ENCODE data around the gene DGKI.

DNA sequence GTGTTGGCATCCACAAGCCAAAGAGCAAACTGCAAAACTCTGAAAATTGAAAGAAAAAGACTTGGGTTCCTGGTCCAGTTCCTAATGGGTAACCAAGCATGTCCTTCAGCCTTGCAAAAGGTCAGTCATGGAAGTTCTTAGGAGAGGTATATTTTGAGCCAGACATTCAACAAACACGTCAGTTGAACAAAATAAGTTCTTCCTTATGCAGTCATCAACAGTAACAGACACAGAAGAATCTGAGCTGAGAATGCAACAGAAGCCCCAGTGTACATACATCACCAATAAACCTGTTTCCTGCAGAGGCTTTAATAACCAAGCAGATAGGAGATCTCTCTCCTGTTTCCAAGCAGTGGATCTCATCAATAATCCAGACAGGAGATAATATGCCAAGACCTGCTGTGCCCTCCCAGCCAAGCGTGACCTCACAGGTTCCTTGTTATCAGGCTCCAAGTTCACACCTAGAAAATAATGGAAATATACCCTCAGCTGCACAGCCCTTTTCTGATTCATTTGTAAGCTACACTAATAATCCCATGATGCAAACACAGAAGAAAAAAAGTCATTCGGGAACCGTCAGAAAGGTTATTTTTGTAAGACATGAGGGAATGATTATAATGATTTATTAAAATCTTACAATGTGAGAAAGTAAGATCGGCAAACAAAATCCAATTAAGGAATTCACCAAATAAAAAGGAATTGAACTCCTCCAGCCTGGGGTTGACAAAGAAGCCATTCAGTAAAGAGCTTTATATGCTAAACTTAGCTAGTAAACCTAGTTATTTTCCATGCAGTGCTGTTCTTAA, 90.7 kb downstream of the DGKI start:
- TF ChIP-seq CTCF (IDR thresholded peaks at IDR 0.05 in 8 of 11, conservative IDR thresholded peaks at IDR 0.05 in 3 of 11) (no peak), POLR2AphosphoS5 (IDR thresholded peaks at IDR 0.05) (no peak), POLR2A (IDR thresholded peaks at IDR 0.05) (no peak)

All from spleen (tissue), 7 donors.